Esophagus muscularis mucosa (tissue), 4 donors: ENCODE measurements around the gene PDCD4. TPM values are rescaled to one million over a fixed set of nuclear protein-coding genes. Genes with fewer than 3 reads are reported as not detected.

Source experiments
- DNase-seq: peaks from one replicate; pipeline ENCODE4 v3.0.0-alpha.2; 2017; ENCODE audit errors: extremely low spot score
- H3K27ac ChIP-seq, 4 donors: fragments of 200-600 bp; sonication (generic); replicated peaks in 1 of 4; 1 replicate in 3 of 4; 2 replicates in 1 of 4; pipeline ENCODE4 v1.5.1; 2016 to 2019; ENCODE audit warnings: mild to moderate bottlenecking in 1 of 4
- H3K27me3 ChIP-seq, 4 donors: fragments of 200-600 bp; sonication (generic); one replicate each; pipeline versions ENCODE4 v1.5.1 to v1.6.0; 2016 to 2019
- H3K36me3 ChIP-seq, 4 donors: fragments of 200-600 bp; sonication (generic); one replicate each; pipeline ENCODE4 v1.5.1; 2016 to 2019
- H3K4me1 ChIP-seq, 4 donors: fragments of 200-600 bp; sonication (generic); one replicate each; pipeline ENCODE4 v1.5.1; 2016 to 2019
- H3K4me3 ChIP-seq, 4 donors: fragments of 200-600 bp; sonication (generic); 1 replicate in 2 of 4; 2 replicates in 2 of 4; pipeline ENCODE4 v1.5.1; 2016 to 2019; ENCODE audit warnings: mild to moderate bottlenecking in 4 of 4, moderate library complexity in 1 of 4
- H3K9me3 ChIP-seq, 4 donors: fragments of 200-600 bp; sonication (generic); 1 replicate in 3 of 4; 2 replicates in 1 of 4; pipeline ENCODE4 v1.5.1; 2016 to 2019
- CTCF ChIP-seq, 3 experiments: fragments of 200-600 bp in 2 of 3; fragments of 450-650 bp in 1 of 3; sonication (generic) in 2 of 3; IDR thresholded peaks; one replicate each; pipeline ENCODE4 v1.5.1; 2017 to 2019; ENCODE audit warnings: antibody characterized with exemption in 3 of 3, mild to moderate bottlenecking in 2 of 3, moderate library complexity in 1 of 3
- EP300 ChIP-seq: sonication (generic); formaldehyde crosslinking; IDR thresholded peaks from one replicate; pipeline ENCODE4 v1.6.1; 2017; ENCODE audit warnings: antibody characterized with exemption
- POLR2A ChIP-seq: fragments of 450-650 bp; IDR thresholded peaks from one replicate; pipeline ENCODE4 v1.6.1; 2017; ENCODE audit warnings: antibody characterized with exemption, moderate library complexity, mild to moderate bottlenecking, low read depth
- POLR2AphosphoS5 ChIP-seq, 2 donors: sonication (generic); formaldehyde crosslinking; IDR thresholded peaks; one replicate each; pipeline ENCODE4 v1.6.1; 2017; ENCODE audit warnings: antibody characterized with exemption in 2 of 2
- WGBS: methylation state at CpG from one replicate; pipeline ENCODE4 v1.1.5; 2018; 5-methylcytosine and 5-hydroxymethylcytosine counted together
- intact Hi-C: fragments of 100-400 bp; cut with DNase I; formaldehyde crosslinking; loops from one replicate; pipeline ENCODE4 v1.15.1; 2023
- total RNA-seq, 4 donors: library from RNA; depleted of rRNA; stranded (reverse); fragments of >200 nt; gene quantifications; one replicate each; pipeline versions ENCODE4 v1.1.0 to v1.2.1, GENCODE V29; 2016

The PDCD4 gene
- total RNA-seq, 4 donors from 2014 or later: 65.6 to 97.7 (median 78.3) TPM

- 87% methylated on average over 3 of the region's 3 CpGs for WGBS
- H3K4me3 ChIP-seq: no peak overlapping the region
- H3K9me3 ChIP-seq: no peaks in the 10 kb centered on the region
- no peak overlapping the region for H3K27ac ChIP-seq
- intact Hi-C loops: no loop called here
- DNase-seq: no peak
- no peaks in the 10 kb centered on the region for H3K36me3 ChIP-seq
- TF ChIP-seq CTCF (IDR thresholded peaks at IDR 0.05) (no peak), EP300 (no peak), POLR2AphosphoS5 (IDR thresholded peaks at IDR 0.05) (no peak), POLR2A (no peak)
- H3K27me3 ChIP-seq: no peaks in the 10 kb centered on the region
- H3K4me1 ChIP-seq: no peaks in the 10 kb centered on the region
Measured at GRCh38 chr10:110850099-110850498, 21.6 kb upstream of the PDCD4 start.

GRCh38 chr10:110851020-110851612 lies 20.6 kb upstream of the PDCD4 start:
- no peaks in the 10 kb centered on the region for H3K36me3 ChIP-seq
- no peak overlapping the region for H3K27ac ChIP-seq
- H3K4me3 ChIP-seq: no peak overlapping the region
- H3K27me3 ChIP-seq: no peaks in the 10 kb centered on the region
- DNase-seq: no peak
- intact Hi-C loops: no loop called here
- no peaks in the 10 kb centered on the region for H3K4me1 ChIP-seq
- TF ChIP-seq EP300: no peak
- TF ChIP-seq CTCF (IDR thresholded peaks at IDR 0.05): no peak
- TF ChIP-seq POLR2AphosphoS5 (IDR thresholded peaks at IDR 0.05): no peak
- WGBS: 63% methylated on average over 8 of the region's 8 CpGs
- no peaks in the 10 kb centered on the region for H3K9me3 ChIP-seq

- no peaks in the 10 kb centered on the region for H3K36me3 ChIP-seq
- no peaks in the 10 kb centered on the region for H3K27me3 ChIP-seq
- TF ChIP-seq EP300 (no peak), POLR2AphosphoS5 (IDR thresholded peaks at IDR 0.05) (no peak), POLR2A (no peak), CTCF (IDR thresholded peaks at IDR 0.05) (no peak)
- intact Hi-C loops: no loop called here
- no peak for DNase-seq
- H3K9me3 ChIP-seq: no peaks in the 10 kb centered on the region
- 70% methylated on average over 7 of the region's 7 CpGs for WGBS
- H3K27ac ChIP-seq: no peak overlapping the region
- no peak overlapping the region for H3K4me3 ChIP-seq
- H3K4me1 ChIP-seq: peaks cover 0 to 2% (median under 1%) of the 10 kb centered on the region in 4 donors
Measured at GRCh38 chr10:110852255-110852896, 19.4 kb upstream of the PDCD4 start.

- WGBS: 82% methylated on average over 4 of the region's 4 CpGs
- peak; percentile 72 for DNase-seq
- Histone ChIP-seq H3K36me3 (no peaks in the 10 kb centered on the region), H3K4me3 (no peak overlapping the region), H3K27me3 (no peaks in the 10 kb centered on the region), H3K4me1 (peaks cover 0 to 8% (median 4%) of the 10 kb centered on the region in 4 donors), H3K27ac (no peak overlapping the region), H3K9me3 (no peaks in the 10 kb centered on the region)
- intact Hi-C loops: no loop called here
- TF ChIP-seq CTCF (IDR thresholded peaks at IDR 0.05) (no peak), POLR2A (no peak), EP300 (no peak), POLR2AphosphoS5 (IDR thresholded peaks at IDR 0.05) (no peak)
Measured at GRCh38 chr10:110852947-110853346, 18.8 kb upstream of the PDCD4 start.
